Measurements from ENCODE around the gene ABLIM3.

- TF ChIP-seq ZFP30 (CRISPR knock-in tag; IDR thresholded peaks at IDR 0.05) (no peak), TCF4 (CRISPR knock-in tag; IDR thresholded peaks at IDR 0.05; ENCODE audit: borderline replicate concordance) (no peak), CREB5 (CRISPR knock-in tag; IDR thresholded peaks at IDR 0.05; ENCODE audit: low read depth) (no peak), ZNF70 (CRISPR knock-in tag; IDR thresholded peaks at IDR 0.05) (no peak)
These were observed 7.2 kb upstream of the ABLIM3 start for GRCh38 chr5:149133795-149134777.

Measured in SK-N-SH treated with all-trans-retinoic acid at 6 μM for 48 hours (cell line).